Pulmonary artery endothelial cell (primary cell): ENCODE measurements around the gene IER2. TPM values are rescaled to one million over a fixed set of nuclear protein-coding genes. Genes with fewer than 3 reads are reported as not detected.
"Not testable (repeated sequence)": the region's sequence is repeated elsewhere in the genome, so short reads cannot be mapped to it uniquely, and the experiment has no call there.

ENCODE experiments used
- DNase-seq: peaks from one replicate; pipeline ENCODE4 v3.0.0-alpha.2; 2011; ENCODE audit warnings: low read depth, low spot score
- total RNA-seq: library from RNA; depleted of rRNA; stranded (reverse); fragments of >200 nt; gene quantifications from 2 replicates; pipeline ENCODE4 v1.2.3, GENCODE V29; 2014

IER2 gene
- total RNA-seq, 1 donor from 2014 or later = 27.4 TPM

DNA sequence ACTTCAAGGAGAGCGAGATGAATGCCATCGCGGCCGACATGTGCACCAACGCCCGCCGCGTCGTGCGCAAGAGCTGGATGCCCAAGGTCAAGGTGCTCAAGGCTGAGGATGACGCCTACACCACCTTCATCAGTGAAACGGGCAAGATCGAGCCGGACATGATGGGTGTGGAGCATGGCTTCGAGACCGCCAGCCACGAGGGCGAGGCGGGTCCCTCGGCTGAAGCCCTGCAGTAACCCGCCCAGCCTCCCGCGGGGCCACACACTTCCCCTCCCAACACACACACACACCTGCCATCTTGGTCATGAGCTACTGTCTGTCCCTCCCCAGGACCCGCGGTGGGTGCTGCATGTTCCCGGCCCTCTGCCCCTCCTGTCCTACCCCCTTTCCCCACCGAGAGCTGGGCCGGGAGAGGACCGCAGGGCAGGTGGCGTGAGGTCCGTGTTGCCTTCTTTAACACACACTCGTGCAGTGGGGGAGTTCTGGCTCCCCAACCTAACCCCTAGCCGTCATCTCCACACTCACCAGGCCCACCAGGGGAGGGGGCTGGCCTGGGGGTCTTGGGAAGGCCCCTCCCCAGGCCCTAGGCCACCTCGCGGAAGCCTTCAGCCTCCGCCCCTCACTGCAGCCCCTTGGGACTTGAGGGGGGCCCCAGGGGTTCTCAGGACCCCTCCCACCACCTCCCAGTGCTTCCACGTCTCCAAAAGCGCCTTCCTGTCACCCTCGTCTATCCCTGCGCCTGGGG is 11.9 kb upstream of the IER2 start:
- DNase-seq = no peak

- DNase-seq = no peak
Measured at GRCh38 chr19:13138916-13139198, 11.4 kb upstream of the IER2 start.

DNA sequence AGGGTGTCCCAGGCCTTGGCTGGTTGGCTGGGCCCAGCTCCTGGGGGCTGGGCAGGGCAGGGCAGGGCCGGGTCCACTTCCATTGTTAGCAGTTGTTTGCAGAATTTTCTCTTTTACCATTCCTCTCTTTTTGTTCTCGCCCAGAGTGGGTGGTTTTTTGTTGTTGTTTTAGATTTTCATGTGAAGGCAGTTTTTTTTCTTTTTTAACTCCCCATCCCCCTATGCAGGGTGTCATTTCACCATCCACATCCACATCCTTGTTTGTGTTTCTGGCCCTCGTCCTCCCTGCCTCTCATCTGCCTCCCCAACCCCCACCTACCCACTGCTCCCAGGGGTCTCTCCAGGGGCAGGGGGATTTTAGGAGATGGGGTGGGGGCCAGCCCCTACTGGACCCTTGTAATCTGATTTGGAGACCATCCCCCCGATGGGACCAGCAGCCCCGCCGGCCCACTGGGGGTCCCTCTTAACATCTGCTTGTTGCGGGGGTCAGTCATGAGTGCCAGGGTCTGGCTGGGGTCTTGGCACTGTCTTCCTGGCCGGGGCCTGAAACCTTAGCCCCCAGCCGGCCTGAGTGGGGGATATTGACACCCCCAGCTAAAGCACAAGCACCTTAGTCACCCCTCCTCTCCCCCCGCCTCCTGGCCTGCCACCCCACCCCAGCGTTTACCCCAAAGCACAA is 10.4 kb upstream of the IER2 start:
- no peak for DNase-seq

DNA sequence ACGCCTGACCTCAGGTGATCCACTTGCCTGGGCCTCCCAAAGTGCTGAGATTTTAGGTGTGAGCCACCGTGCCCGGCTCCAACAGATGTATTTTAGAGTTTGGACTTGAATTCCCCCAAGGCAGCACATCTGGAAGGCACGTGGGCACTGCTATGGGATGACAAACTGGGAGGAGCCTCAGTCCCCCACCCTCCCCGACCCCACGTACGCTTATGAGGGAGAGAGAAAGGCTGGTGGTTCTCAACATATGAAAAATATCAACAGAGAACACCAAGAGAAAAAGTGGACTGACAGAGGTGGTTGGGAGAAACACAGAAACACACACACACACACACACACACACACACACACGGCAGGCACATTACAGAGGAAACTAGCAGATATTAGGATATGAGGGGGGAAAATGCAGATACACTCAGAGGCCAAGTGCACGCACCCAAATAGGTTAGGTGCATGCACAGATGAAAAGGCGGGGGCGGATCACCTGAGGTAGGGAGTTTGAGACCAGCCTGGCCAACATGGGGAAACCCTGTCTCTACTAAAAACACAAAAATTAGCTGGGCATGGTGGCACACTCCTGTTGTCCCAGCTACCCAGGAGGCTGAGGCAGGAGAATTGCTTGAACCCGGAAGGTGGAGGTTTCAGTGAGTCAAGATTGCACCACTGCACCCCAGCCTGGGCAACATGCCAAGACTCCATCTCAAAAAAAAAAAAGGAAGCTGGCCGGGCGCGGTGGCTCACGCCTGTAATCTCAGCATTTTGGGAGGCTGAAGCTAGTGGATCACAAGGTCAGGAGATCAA is 3.2 kb upstream of the IER2 start:
- DNase-seq = no peak

GRCh38 chr19:13149173-13149627 is 1.0 kb upstream of the IER2 start:
- not testable (repeated sequence) for DNase-seq

DNA sequence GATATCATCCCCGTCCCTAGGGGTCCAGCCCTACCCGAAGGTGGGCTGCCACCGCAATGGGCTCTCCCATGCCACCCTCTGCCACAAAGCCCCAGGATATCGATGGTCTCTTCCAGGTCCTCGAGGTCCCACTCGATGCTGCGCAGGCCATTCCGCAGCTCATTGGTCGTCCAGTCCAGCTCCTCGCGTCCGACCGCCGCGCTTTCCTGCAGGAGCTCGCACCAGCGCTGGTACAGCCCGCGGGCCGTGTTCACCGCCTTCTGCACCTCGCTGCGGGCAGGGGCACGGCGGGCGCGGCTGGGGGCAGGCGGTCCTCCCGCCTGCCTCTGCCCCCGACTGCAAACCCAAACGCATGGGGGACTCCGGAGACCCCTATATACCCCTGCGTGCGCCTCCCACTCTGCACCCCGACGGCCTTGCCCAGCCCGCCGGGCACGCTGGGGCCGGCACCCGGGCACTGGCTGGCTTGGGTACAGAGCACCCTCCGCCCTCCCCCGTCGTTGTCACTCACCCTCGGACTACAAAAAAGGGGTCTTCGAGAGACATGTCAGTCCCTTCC is 504 bp upstream of the IER2 start:
- no peak for DNase-seq

GRCh38 chr19:13150931-13151604 is 857 bp downstream of the IER2 start:
- DNase-seq = no peak

DNA sequence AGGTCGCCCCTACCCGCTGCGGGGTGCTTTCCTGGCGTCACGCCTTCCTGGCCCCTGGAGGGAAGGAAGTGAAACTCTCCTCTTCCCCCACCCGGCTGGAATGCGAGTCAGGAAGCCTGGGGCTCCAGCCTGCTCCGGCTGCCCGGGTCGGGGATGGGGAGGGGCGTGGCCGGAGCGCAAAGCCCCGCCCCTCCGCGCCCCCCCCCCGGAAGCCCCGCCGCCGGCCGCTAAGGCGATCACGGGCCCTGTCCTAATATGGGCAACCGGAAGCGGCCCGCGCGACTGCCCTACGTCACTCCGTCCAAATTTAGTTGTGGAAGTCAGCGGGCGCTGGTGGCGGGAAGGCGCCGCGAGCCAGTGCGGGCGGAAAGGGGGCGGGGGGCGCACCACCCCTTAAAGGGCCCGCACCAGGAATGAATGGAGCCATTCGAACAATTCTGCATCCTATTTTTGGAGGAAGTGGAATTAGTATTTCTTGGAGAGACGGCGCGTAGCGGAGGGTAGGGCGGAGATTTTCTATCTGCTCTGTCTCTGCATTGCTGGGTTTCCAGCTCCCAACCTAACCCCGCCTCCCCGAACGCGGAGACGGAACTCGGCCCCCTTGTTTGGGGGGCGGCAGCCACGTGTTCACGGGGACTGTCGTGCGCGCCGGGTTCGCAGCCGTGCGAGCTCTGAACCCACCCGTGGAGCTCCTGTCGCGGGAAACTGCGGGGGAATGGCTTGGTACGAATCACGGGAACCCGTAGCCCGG is 1.6 kb downstream of the IER2 start:
- peak; percentile 91 for DNase-seq

DNA sequence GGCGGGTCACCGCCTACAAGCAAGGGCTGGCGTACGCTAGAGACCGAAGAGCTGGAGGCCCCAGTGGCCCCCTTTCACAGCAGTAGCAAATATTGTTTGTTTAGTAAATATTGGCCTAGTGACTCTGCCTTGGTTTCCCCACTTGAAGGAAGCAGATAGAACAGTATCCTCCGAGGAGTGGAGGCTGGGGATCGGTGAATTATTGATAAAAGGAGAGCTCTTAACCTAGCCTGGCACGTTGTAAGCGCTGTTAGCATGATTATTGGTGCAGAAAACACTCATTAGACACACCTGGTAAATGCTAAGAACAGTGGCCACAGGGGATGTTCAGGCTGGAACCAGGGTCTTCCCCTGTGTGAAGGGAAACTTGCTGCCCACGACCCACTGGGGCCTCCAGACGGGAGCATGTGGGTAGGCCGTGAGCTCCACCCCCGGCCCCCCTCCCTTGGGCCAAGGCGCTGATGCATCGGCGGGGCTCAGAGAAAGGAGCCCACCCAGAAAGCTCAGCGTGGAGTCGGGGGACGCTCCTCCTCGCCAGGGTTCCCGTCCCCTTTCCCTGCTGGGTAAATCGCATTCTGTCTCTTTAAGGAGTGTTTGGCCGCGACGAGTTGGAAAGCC is 2.3 kb downstream of the IER2 start:
- no peak for DNase-seq

DNA sequence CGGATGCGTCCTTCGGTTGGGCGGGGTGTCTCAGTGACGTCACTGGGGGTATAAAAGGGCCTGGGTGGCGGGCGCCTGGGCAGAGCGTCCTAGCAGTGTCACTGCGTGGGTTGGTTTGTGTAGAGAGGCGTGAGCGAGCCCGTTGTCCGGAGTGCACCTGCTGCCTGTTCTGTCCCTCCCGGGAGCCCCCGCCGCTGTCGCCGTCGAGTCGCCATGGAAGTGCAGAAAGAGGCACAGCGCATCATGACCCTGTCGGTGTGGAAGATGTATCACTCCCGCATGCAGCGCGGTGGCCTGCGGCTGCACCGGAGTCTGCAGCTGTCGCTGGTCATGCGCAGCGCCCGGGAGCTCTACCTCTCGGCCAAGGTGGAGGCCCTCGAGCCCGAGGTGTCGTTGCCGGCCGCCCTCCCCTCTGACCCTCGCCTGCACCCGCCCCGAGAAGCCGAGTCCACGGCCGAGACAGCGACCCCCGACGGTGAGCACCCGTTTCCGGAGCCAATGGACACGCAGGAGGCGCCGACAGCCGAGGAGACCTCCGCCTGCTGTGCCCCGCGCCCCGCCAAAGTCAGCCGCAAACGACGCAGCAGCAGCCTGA is 2.9 kb downstream of the IER2 start:
- DNase-seq = peak; percentile 74

DNA sequence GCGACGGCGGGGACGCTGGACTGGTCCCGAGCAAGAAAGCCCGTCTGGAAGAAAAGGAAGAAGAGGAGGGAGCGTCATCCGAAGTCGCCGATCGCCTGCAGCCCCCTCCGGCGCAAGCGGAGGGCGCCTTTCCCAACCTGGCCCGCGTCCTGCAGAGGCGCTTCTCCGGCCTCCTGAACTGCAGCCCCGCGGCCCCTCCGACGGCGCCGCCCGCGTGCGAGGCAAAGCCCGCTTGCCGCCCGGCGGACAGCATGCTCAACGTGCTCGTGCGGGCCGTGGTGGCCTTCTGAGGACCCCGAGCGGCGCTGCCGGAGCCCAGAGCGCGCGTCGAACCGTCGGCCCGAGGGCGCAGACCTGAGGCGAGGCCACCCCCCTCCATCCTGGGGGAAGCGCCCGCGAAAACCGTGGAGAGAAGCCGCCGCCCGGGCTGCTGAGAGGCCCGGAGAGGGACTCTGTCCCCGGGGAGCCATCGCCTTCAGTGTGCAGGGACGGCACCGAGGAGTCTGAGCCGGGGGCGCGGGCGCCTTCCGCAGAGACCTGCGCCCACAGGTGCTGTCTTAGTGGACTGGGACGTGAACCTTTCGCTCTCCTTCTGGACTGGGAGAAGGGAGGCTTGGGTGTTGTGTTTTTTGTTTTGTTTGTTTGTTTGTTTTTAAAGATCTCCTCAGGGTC is 3.5 kb downstream of the IER2 start:
- no peak for DNase-seq

- no peak for DNase-seq
Measured at GRCh38 chr19:13154241-13154778, 4.1 kb downstream of the IER2 start.

GRCh38 chr19:13154911-13155471 is 4.8 kb downstream of the IER2 start:
- DNase-seq = no peak

DNA sequence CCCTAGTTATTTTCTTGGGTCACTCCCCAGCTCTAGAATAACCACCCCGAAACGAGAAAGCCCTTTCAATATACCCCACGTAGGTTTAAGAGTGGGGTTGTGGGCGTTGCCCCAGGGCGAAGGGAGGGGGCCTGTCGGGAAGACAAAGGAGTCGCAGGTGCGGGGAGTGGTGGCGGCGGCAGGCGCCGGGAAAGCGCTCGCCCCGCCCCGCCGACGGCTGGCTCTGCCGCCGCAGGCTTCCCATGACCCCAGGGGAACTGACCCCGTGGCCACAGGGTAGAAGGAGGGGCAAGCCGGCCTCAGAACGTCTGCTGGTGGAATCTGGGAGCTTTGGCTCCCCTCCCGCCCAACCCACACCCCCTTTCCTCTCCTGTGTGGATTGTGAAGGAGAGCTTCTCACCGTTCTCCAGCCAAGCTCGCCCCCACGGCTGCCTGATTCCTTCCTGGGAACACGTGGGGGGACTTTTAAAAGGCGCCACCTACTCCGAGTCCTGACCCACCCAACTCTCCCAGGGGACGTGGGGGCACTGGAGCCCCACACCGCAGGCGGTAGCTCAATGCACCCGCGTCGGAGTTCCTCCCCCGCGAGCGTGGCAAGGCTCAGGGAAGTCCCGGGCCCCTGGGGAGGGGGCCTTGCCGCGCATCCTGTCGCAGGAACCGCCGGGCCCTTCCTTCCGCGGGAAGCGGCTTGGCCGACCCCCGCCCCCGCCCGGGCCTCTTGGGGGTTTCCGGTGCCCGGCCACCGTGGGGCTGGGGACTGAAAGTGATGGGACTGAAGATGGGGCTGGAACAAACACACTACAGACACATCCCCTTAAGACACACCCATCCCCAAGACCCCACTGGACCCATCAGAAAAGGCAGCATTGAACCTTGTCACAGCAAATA is 5.5 kb downstream of the IER2 start:
- DNase-seq = no peak

- DNase-seq = no peak
Measured at GRCh38 chr19:13159713-13160112, 9.5 kb downstream of the IER2 start.

- no peak for DNase-seq
Measured at GRCh38 chr19:13160557-13160956, 10.3 kb downstream of the IER2 start.

- DNase-seq = peak; percentile 95
Measured at GRCh38 chr19:13162724-13163608, 12.8 kb downstream of the IER2 start.
